Measurements from ENCODE around the gene HPCAL1.

The HPCAL1 gene

GRCh38 chr2:10338270-10339188 lies 35.8 kb downstream of the HPCAL1 start:
- no peak for DNase-seq

- DNase-seq = no peak
Observed at GRCh38 chr2:10339647-10340592, 37.2 kb downstream of the HPCAL1 start.

GRCh38 chr2:10340593-10340975 lies 37.9 kb downstream of the HPCAL1 start:
- no peak for DNase-seq

GRCh38 chr2:10341193-10341592 lies 38.5 kb downstream of the HPCAL1 start:
- no peak for DNase-seq

- DNase-seq = no peak
Observed at GRCh38 chr2:10342245-10342951, 39.7 kb downstream of the HPCAL1 start.

GRCh38 chr2:10343191-10343590 lies 40.5 kb downstream of the HPCAL1 start:
- no peak for DNase-seq

GRCh38 chr2:10343658-10344057 lies 41.0 kb downstream of the HPCAL1 start:
- DNase-seq = no peak

- no peak for DNase-seq
Observed at GRCh38 chr2:10344105-10345066, 41.7 kb downstream of the HPCAL1 start.

GRCh38 chr2:10345126-10345525 lies 42.4 kb downstream of the HPCAL1 start:
- DNase-seq = no peak

GRCh38 chr2:10345813-10346212 lies 43.1 kb downstream of the HPCAL1 start:
- DNase-seq = no peak

GRCh38 chr2:10346929-10347561 lies 44.3 kb downstream of the HPCAL1 start:
- no peak for DNase-seq

- DNase-seq = no peak
Observed at GRCh38 chr2:10347562-10347948, 44.9 kb downstream of the HPCAL1 start.

- DNase-seq = no peak
Observed at GRCh38 chr2:10348891-10349290, 46.2 kb downstream of the HPCAL1 start.

- no peak for DNase-seq
Observed at GRCh38 chr2:10350761-10351160, 48.1 kb downstream of the HPCAL1 start.

- DNase-seq = no peak
Observed at GRCh38 chr2:10352361-10352760, 49.7 kb downstream of the HPCAL1 start.

- no peak for DNase-seq
Observed at GRCh38 chr2:10352972-10353371, 50.3 kb downstream of the HPCAL1 start.

GRCh38 chr2:10353931-10354330 lies 51.2 kb downstream of the HPCAL1 start:
- no peak for DNase-seq

GRCh38 chr2:10354399-10354798 lies 51.7 kb downstream of the HPCAL1 start:
- no peak for DNase-seq

- no peak for DNase-seq
Observed at GRCh38 chr2:10355471-10356438, 53.1 kb downstream of the HPCAL1 start.

- no peak for DNase-seq
Observed at GRCh38 chr2:10356439-10356811, 53.7 kb downstream of the HPCAL1 start.
